ENCODE results near the gene HNRNPH2. TPM values are rescaled to one million over a fixed set of nuclear protein-coding genes. Genes with fewer than 3 reads are reported as not detected.

The HNRNPH2 gene
- polyA plus RNA-seq, 2 of the 4 experiments (the other 2 are of a cell fraction): 55.4 to 86.5 TPM

DNA sequence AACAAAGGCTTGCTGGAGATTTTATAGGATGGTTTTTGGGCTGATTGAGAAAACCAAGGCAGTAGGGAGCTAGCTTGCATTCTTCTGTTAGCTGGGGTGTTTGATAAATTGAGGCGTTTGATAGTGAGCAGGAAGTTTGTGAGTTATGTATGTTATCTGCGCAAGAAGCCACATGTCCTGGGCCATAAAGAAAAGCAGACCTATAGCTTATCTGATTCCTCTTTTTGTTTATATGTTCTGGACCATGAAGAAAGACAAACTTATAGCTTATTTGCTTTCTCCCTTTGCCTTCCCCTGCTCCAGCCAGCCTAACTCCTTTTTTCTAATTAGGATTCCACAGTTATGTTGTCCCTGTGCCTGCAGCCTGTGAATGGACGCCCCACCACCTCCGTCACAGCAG is 9.2 kb downstream of the HNRNPH2 start:
- FAIRE-seq: no peak
- CTCF ChIA-PET: interaction anchor here (1.3 to 2.1 kb wide), 3 partner anchors 7 to 382 kb away, joined by 4 to 5 read pairs (median 4); no protein-coding TSS in a partner anchor
- 78% methylated on average over 4 of the region's 4 CpGs for whole genome bisulfite sequencing (ENCODE audit: missing lambda C conversion rate)
- no peaks in the 10 kb centered on the region for H3K9me3 ChIP-seq
- no peak overlapping the region for H3K4me3 ChIP-seq
- no peak for ATAC-seq
- no peak overlapping the region for H3K4me2 ChIP-seq
- DNase-seq (ENCODE audit: low read depth in 1 of 2, low spot score in 1 of 2): no peak
- 0 out of 3 replicates have a peak, but pooled peaks cover 3% of the 10 kb centered on the region for H3K4me1 ChIP-seq
- peak overlapping the region in 1 of 2 experiments; percentile 91; a peak in 2 of 6 replicates for H3K27ac ChIP-seq
- POLR2A ChIA-PET: interaction anchor here (1.2 to 1.3 kb wide), 2 partner anchors 10 to 27 kb away, joined by 4 read pairs; partner anchors contain the start of genes GLA, HNRNPH2 and RPL36A
- TF ChIP-seq FOSL2 (IDR thresholded peaks at IDR 0.05) (no peak), FOSL2 (CRISPR knock-in tag; IDR thresholded peaks at IDR 0.05) (no peak), RCOR1 (IDR thresholded peaks at IDR 0.05; ENCODE audit: low read depth, low read length) (no peak), TP53 (CRISPR knock-in tag; IDR thresholded peaks at IDR 0.05) (no peak), ESRRA (IDR thresholded peaks at IDR 0.05; ENCODE audit: borderline replicate concordance, low read length) (no peak), BCL3 (IDR thresholded peaks at IDR 0.05) (no peak), BHLHE40 (IDR thresholded peaks at IDR 0.05; ENCODE audit: low read depth, low read length) (no peak), NR3C1 (IDR thresholded peaks at IDR 0.05) (no peak), NPAS2 (CRISPR knock-in tag; IDR thresholded peaks at IDR 0.05; ENCODE audit: borderline replicate concordance) (no peak), CBX8 (IDR thresholded peaks at IDR 0.05) (no peak), PHF8 (IDR thresholded peaks at IDR 0.05; ENCODE audit: borderline replicate concordance, low read depth) (no peak), HOXB13 (CRISPR knock-in tag; IDR thresholded peaks at IDR 0.05; ENCODE audit: low read depth) (no peak), HEYL (CRISPR knock-in tag; IDR thresholded peaks at IDR 0.05) (no peak), MYC (IDR thresholded peaks at IDR 0.05; ENCODE audit: borderline replicate concordance, low read length) (no peak), EP300 (IDR thresholded peaks at IDR 0.05) (no peak), FOSB (CRISPR knock-in tag; IDR thresholded peaks at IDR 0.05) (no peak), CEBPB (IDR thresholded peaks at IDR 0.05) (no peak), NFE2L2 (conservative IDR thresholded peaks at IDR 0.05; ENCODE audit: low read length) (no peak), KDM1A (IDR thresholded peaks at IDR 0.05; ENCODE audit: low read depth) (no peak)
- TF ChIP-seq, protein P1, sequence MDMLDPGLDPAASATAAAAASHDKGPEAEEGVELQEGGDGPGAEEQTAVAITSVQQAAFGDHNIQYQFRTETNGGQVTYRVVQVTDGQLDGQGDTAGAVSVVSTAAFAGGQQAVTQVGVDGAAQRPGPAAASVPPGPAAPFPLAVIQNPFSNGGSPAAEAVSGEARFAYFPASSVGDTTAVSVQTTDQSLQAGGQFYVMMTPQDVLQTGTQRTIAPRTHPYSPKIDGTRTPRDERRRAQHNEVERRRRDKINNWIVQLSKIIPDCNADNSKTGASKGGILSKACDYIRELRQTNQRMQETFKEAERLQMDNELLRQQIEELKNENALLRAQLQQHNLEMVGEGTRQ (IDR thresholded peaks at IDR 0.05): no peak

DNA sequence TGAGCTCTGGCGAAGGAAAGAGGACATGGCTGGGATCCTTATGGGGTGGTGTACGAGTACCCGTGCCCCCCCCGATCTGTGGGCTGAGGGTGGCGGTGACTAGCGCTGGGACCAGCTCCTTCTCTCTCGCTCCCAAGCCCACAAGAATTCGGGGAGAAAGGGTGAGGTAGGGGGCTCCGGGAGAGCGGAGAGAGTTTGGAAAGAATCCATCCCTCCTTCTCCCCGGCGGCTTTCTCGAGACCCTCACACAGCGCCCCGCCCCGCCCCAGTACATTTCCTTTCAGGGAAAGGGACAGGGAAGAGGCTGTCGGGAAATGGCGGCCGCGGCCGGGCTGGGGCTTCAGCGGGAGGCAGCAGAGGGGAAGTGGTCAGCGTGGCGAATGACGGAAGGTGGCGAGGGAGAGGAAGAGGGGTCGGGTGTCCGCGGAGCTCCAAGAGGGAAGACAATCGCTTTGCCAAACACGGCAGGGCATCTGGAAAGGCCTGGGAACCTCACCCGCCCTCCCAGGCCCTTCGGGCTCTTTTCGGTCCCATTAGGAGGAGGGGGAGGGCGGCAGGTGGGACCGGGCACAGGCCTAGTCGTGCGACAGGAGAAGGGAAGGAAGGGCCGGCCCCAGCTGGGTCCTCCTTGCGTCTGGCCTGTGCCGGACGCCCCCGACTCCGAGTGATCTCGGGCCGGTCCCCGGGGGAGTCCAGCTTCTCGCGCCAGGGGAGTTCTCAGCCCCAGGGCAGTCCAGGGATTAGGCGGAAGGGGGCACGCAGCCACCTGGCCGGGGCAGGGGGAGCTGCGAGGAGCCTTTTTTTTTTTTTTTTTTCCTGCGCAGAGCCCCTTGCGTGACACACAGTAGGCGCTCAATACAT is 10.2 kb downstream of the HNRNPH2 start:
- H3K4me3 ChIP-seq: peak overlapping the region; percentile 52
- 48% methylated on average over 41 of the region's 56 CpGs for WGBS (ENCODE audit: missing lambda C conversion rate)
- peak overlapping the region; percentile 83 to 91 for H3K27ac ChIP-seq
- FAIRE-seq: no peak
- ChIA-PET POLR2A (interaction anchor here (1.2 to 1.6 kb wide), 3 partner anchors 11 to 28 kb away, joined by 3 to 4 read pairs (median 4); partner anchors contain the start of genes GLA, HNRNPH2 and RPL36A), CTCF (interaction anchor here (0.5 to 2.1 kb wide), 4 partner anchors 40 to 1417 kb away, joined by 3 to 5 read pairs (median 4); no protein-coding TSS in a partner anchor)
- TF ChIP-seq POLR2A (IDR thresholded peaks at IDR 0.05; ENCODE audit: low read length) (peak; percentile 33), JUN (IDR thresholded peaks at IDR 0.05) (peak in 1 of 2 experiments; percentile 35; a peak in 1 of 5 replicates), MAZ (IDR thresholded peaks at IDR 0.05; ENCODE audit: borderline replicate concordance, low read depth, low read length) (no peak)
- peak; percentile 65 to 79; a peak in 5 of 6 replicates for ATAC-seq
- DNase-seq (ENCODE audit: low read depth in 1 of 2, low spot score in 1 of 2): no peak
- peak overlapping the region; percentile 69 for H3K4me2 ChIP-seq
- H3K9me3 ChIP-seq: no peaks in the 10 kb centered on the region
- 0 out of 3 replicates have a peak, but pooled peaks cover 3% of the 10 kb centered on the region for H3K4me1 ChIP-seq

All from A549 (cell line).